ENCODE measurements around the gene MCCC1. TPM values are rescaled to one million over a fixed set of nuclear protein-coding genes. Genes with fewer than 3 reads are reported as not detected.
"Not testable (repeated sequence)": the region's sequence is repeated elsewhere in the genome, so short reads cannot be mapped to it uniquely, and the experiment has no call there.

The MCCC1 gene
- total RNA-seq, 4 donors from 2014 or later: 32.2 to 44.4 (median 33.0) TPM

GRCh38 chr3:183116025-183116614 is 16.8 kb upstream of the MCCC1 start:
- ATAC-seq: no peak
- TF ChIP-seq POLR2A (IDR thresholded peaks at IDR 0.05): no peak
- no peak for TF ChIP-seq CTCF (IDR thresholded peaks at IDR 0.05)
- no peak for TF ChIP-seq POLR2AphosphoS5 (IDR thresholded peaks at IDR 0.05)
- TF ChIP-seq EP300 (IDR thresholded peaks at IDR 0.05): no peak
- Histone ChIP-seq H3K9me3 (no peaks in the 10 kb centered on the region), H3K4me3 (no peak overlapping the region), H3K36me3 (no peaks in the 10 kb centered on the region), H3K27ac (no peak overlapping the region), H3K4me1 (no peaks in the 10 kb centered on the region), H3K27me3 (peaks cover 52% of the 10 kb centered on the region)
- 0 to 4% methylated on average over 17 to 20 of the region's 25 CpGs for WGBS, 2 donors (ENCODE audit: low coverage in 1 of 2)

GRCh38 chr3:183114384-183115178 is 15.3 kb upstream of the MCCC1 start:
- ATAC-seq: no peak

GRCh38 chr3:183109847-183110246 is 10.6 kb upstream of the MCCC1 start:
- 56 to 57% methylated on average over 1 of the region's 1 CpG for WGBS, 2 donors (ENCODE audit: low coverage in 1 of 2)
- not testable (repeated sequence) for H3K36me3 ChIP-seq, H3K27ac ChIP-seq, H3K4me3 ChIP-seq, H3K4me1 ChIP-seq, ATAC-seq, H3K9me3 ChIP-seq
- H3K27me3 ChIP-seq: peaks cover 14% of the 10 kb centered on the region

More at GRCh38 chr3:183114384-183115178, 15.3 kb upstream of the MCCC1 start:
- Histone ChIP-seq H3K4me3 (no peak overlapping the region), H3K27me3 (peaks cover 52% of the 10 kb centered on the region), H3K27ac (no peak overlapping the region), H3K36me3 (no peaks in the 10 kb centered on the region), H3K4me1 (no peaks in the 10 kb centered on the region), H3K9me3 (peaks cover 0 to 7% (median 0%) of the 10 kb centered on the region in 3 donors)
- 18 to 29% methylated on average over 11 to 12 of the region's 13 CpGs for WGBS, 2 donors (ENCODE audit: low coverage in 1 of 2)
- no peak for TF ChIP-seq CTCF (IDR thresholded peaks at IDR 0.05)
- no peak for TF ChIP-seq POLR2A (IDR thresholded peaks at IDR 0.05)
- no peak for TF ChIP-seq EP300 (IDR thresholded peaks at IDR 0.05)
- TF ChIP-seq POLR2AphosphoS5 (IDR thresholded peaks at IDR 0.05): no peak

- ATAC-seq: no peak
- H3K4me3 ChIP-seq: no peak overlapping the region
- H3K9me3 ChIP-seq: peaks cover 0 to 7% (median 0%) of the 10 kb centered on the region in 3 donors
- H3K27ac ChIP-seq: no peak overlapping the region
- H3K36me3 ChIP-seq: no peaks in the 10 kb centered on the region
- WGBS, 2 donors (ENCODE audit: low coverage in 1 of 2): 56 to 63% methylated on average over 2 to 4 of the region's 4 CpGs
- no peak for TF ChIP-seq POLR2AphosphoS5 (IDR thresholded peaks at IDR 0.05)
- no peak for TF ChIP-seq CTCF (IDR thresholded peaks at IDR 0.05)
- TF ChIP-seq EP300 (IDR thresholded peaks at IDR 0.05): no peak
- no peak for TF ChIP-seq POLR2A (IDR thresholded peaks at IDR 0.05)
- no peaks in the 10 kb centered on the region for H3K4me1 ChIP-seq
- peaks cover 6% of the 10 kb centered on the region for H3K27me3 ChIP-seq
These were observed 9.2 kb upstream of the MCCC1 start for GRCh38 chr3:183108470-183108869.

- WGBS, 2 donors (ENCODE audit: low coverage in 1 of 2): 31 to 57% methylated on average over 2 of the region's 2 CpGs
- Histone ChIP-seq H3K27ac (no peak overlapping the region), H3K4me1 (no peaks in the 10 kb centered on the region), H3K4me3 (no peak overlapping the region), H3K27me3 (peaks cover 5% of the 10 kb centered on the region), H3K36me3 (no peaks in the 10 kb centered on the region), H3K9me3 (peaks cover 0 to 7% (median 0%) of the 10 kb centered on the region in 3 donors)
- TF ChIP-seq CTCF (IDR thresholded peaks at IDR 0.05) (no peak), POLR2AphosphoS5 (IDR thresholded peaks at IDR 0.05) (no peak), EP300 (IDR thresholded peaks at IDR 0.05) (no peak), POLR2A (IDR thresholded peaks at IDR 0.05) (no peak)
- no peak for ATAC-seq
These were observed 8.7 kb upstream of the MCCC1 start for GRCh38 chr3:183108001-183108449.

- not testable (repeated sequence) for ATAC-seq, H3K27ac ChIP-seq, H3K27me3 ChIP-seq, H3K36me3 ChIP-seq, H3K9me3 ChIP-seq, H3K4me3 ChIP-seq, H3K4me1 ChIP-seq
- WGBS, 2 donors (ENCODE audit: low coverage in 1 of 2): 83 to 89% methylated on average over 1 to 4 of the region's 4 CpGs
These were observed 8.1 kb upstream of the MCCC1 start for GRCh38 chr3:183107372-183107771.

All from gastroesophageal sphincter (tissue), 4 donors.